D721Med (cell line): ENCODE results near the gene CDK4.

Source experiments
- DNase-seq: peaks from one replicate; pipeline ENCODE4 v3.0.0; 2011; ENCODE audit warnings: low spot score; ENCODE audit not compliant: insufficient read length
- FAIRE-seq: peaks from 2 replicates; lab custom pipeline; 2011; peaks lifted over from hg19 to GRCh38; lab: Jason Lieb, UNC
- TF ChIP-seq, protein P1 (sequence below): IDR thresholded peaks from 2 replicates; pipeline ENCODE4 v1.5.1; 2012; ENCODE audit warnings: mild to moderate bottlenecking, control low read depth; ENCODE audit not compliant: insufficient read depth; ENCODE audit errors: missing control alignments

CDK4 gene

DNA sequence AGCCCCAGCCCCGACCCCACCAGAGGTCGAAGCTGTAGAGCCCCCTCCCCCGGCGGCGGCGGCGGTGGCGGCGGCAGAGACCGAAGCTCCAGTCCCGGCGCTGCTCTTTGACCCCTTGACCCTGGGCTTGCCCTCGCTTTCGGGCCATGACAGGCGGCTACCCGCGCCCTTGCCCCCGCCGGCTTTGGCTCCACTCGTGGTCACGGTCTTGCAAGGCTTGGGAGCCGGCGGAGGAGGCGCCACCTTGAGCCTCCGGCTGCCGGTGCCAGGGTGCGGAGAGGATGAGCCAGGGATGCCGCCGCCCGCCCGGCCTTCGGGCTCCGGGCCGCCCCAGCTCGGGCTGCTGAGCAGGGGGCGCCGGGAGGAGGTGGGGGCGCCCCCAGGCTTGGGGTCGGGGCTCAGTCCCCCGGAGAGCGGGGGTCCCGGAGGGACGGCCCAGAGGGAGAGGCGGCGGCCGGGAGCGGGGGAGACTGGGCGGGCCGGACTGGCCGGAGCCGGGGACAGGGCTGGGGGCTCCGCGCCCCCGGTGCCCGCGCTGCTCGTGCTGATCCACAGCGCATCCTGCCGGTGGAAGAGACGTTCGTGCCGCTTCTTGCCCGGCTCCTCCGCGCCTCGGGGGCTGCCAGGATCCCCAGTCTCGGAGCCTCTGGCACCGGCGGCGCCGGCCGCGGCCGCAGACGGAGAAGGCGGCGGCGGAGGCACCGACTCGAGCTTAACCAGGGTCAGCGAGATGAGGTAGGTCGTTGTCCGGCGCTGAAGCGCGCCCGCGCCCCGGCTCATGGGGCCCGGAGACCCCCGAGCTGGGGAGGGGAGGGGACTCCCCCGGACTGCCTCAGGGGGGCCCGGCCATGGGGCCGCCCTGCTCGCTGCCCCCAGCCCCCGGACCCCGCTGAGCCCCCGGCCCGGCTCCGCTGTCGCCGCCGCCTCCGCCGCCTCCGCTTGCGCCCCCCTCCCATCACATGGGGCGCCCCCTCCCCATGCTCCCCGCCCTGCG is 14.3 kb downstream of the CDK4 start:
- FAIRE-seq (no peak), DNase-seq (no peak)
- TF ChIP-seq, protein P1, sequence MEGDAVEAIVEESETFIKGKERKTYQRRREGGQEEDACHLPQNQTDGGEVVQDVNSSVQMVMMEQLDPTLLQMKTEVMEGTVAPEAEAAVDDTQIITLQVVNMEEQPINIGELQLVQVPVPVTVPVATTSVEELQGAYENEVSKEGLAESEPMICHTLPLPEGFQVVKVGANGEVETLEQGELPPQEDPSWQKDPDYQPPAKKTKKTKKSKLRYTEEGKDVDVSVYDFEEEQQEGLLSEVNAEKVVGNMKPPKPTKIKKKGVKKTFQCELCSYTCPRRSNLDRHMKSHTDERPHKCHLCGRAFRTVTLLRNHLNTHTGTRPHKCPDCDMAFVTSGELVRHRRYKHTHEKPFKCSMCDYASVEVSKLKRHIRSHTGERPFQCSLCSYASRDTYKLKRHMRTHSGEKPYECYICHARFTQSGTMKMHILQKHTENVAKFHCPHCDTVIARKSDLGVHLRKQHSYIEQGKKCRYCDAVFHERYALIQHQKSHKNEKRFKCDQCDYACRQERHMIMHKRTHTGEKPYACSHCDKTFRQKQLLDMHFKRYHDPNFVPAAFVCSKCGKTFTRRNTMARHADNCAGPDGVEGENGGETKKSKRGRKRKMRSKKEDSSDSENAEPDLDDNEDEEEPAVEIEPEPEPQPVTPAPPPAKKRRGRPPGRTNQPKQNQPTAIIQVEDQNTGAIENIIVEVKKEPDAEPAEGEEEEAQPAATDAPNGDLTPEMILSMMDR = peak; percentile 27

DNA sequence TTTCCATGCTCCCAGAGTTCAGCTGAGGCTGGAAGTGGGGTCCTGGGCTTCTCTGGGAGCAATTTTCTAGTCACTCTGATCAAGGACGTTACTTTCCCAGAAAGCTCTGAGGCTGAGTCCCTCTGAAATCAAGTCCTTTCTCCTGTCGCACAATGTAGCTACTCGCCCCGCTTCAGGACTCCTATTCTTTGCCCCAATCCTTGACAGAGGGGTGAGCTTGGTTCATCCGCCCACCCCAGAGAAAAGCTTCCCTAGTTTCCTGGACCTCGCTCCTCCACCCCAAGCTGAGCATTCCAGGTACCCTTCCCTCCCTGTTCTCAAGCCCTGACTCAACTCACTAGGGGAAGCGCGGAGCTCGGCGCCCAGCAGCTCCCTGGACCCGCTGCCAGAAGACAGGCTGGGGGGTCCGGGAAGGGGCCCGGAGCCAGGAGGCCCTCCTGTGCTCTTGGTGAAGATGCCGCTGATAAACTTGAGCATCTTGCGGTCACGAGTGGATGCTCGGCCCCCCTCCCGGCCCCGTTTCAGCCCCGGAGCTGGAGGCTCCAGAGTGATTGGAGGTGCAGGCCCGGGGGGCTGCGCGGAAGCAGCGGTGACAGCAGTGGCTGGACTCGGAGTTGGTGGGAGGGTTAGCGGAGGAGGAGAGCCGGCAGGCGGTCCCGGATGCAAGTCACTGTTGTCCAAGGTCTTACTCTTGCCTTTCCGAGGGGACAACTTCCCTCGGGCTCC is 15.2 kb downstream of the CDK4 start:
- TF ChIP-seq, protein P1 = no peak
- FAIRE-seq (no peak), DNase-seq (no peak)

DNA sequence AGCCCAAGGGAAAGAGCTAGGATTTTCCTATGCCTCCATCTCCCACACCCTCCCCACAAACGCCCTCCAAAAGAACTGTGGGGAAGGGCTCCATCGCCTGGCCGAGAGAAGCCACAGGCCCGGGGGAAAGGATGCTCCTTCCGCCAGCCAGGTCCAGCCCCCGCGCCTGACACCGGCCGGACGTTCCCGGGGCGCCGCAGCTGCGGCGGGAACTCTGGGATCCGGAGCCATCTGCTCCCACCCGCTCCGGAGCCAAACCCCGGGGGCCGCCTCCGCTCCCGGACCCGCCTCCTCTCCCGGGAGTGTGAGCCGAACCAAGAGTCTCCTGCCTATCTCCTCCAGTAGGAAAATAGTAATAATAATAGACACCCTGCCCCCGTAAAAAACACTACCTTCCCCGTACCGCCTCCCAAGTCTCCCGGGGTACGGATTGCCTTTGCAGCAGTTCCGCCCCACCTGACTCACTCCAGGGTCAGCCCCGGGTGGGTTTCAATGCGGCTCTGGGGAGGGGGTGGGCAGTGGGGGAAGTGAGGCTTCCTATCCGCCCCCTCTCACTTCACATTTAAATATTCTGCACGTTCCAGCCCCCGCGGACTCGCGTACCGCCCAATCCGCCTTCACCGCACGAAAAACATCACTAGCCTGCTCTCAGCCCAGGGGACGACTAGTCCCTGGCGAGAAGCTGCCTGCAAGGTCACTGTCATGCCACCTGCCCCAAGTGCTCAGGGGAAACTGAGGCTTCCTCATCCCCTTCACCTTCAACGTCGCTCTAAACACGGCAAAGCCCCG is 16.0 kb downstream of the CDK4 start:
- TF ChIP-seq, protein P1 = peak; percentile 24
- no peak for DNase-seq
- no peak for FAIRE-seq

GRCh38 chr12:57735198-57735855 is 16.8 kb downstream of the CDK4 start:
- TF ChIP-seq, protein P1 = no peak
- FAIRE-seq (no peak), DNase-seq (no peak)

GRCh38 chr12:57734591-57734990 is 17.5 kb downstream of the CDK4 start:
- no peak for FAIRE-seq
- DNase-seq = no peak
- TF ChIP-seq, protein P1 = no peak

GRCh38 chr12:57733928-57734327 is 18.2 kb downstream of the CDK4 start:
- TF ChIP-seq, protein P1 = no peak
- FAIRE-seq = no peak
- no peak for DNase-seq
